NAMALWA (cell line): ENCODE data around the gene CUL7.
"Not testable (repeated sequence)": the region's sequence is repeated elsewhere in the genome, so short reads cannot be mapped to it uniquely, and the experiment has no call there.

Experiments
- DNase-seq: peaks from one replicate; pipeline ENCODE4 v3.0.0-alpha.2; 2015; ENCODE audit warnings: low spot score

The CUL7 gene

DNA sequence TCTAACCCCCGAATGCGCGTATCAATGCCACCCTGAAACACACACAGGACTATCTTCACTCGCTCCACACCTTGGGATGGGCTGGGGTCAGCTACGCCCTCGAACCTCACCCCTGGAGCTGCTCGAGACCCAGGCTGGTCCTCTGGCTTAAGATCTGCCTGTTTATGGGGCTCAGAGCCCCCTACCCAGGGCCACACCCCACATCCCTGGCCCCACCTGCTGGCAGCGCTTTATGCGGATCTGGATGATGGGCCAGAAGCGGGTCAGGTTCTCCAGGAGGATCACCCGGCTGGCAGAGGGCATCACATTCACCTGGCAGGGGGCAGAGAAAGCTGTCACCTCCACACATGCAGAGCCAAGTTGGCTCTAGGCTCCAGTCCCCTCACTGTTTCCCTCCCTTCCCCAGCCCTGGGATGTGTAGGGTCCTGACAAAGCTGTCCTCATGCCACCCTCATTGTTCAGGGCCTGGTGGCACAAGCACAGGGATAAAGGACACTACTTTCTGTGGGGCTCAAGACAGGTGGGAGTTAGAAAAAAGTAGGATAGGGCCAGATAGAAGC, 8.2 kb downstream of the CUL7 start:
- DNase-seq = no peak

DNA sequence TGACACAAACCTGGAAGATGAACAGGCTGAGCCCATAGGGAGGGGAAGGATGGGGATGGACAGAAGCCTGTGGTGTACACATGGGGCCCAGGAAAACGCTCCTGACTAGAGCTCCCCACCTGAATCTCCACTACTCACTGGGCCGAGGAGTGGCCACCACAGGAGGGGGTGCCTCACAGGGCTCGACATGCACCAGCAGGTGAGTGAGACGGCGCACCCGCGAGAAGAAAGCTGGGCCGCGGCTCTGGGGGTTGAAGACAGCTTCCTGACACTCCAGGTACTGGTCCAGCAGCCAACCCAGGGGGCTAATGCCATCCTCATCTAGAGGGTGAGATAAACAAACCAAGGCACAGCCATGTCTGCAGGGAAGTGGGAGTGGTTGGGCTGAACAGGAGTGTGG, 10.3 kb downstream of the CUL7 start:
- no peak for DNase-seq

DNA sequence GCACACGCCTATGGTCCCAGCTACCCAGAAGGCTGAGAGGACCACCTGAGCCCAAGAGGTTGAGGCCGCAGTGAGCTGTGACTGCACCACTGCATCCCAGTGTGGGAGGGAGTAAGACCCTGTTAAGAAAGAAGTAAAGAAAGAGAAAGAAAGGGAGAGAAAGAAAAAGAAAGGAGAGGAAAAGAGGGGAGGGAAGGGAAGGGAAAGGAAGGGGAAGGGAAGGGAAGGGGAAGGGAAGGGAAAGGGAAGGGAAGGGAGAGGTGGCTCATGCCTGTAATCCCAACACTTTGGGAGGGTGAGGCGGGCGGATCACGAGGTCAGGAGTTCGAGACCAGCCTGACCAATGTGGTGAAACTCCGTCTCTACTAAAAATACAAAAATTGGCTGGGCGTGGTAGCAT, 12.2 kb downstream of the CUL7 start:
- not testable (repeated sequence) for DNase-seq

DNA sequence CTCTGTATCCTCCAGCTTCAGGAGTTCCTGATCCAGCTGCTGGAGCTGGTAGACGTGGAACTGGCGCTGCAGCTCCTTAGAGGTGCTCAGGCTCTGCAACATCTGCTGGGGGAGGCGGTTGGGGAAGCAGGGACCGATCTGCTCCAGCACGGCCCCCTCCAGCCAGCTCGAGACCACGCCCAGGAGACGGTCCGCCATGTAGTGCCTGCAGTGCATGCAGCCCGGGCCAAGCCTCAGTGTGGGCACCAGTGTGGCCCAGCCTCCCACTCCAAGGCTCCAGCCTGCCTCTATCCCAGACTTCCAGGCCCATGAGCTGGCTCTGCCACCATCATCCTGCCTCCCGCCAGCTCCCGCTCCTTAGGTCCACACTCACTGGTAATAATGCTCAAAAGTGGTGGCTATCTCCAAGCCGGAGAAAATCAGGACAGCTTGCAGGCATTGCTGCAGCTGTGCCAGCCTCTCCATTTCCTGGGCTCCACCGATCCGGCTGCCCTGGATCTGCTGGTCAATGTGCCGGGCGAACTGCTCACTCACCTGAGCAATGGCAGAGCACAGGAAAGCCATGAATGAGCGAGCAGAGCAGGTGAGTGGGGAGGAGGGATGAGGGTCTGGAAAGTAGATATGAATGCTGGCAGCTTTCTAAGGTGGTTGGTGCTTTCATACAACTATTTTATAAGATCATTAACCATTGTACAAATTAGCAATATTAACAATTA, 13.0 kb downstream of the CUL7 start:
- no peak for DNase-seq

DNA sequence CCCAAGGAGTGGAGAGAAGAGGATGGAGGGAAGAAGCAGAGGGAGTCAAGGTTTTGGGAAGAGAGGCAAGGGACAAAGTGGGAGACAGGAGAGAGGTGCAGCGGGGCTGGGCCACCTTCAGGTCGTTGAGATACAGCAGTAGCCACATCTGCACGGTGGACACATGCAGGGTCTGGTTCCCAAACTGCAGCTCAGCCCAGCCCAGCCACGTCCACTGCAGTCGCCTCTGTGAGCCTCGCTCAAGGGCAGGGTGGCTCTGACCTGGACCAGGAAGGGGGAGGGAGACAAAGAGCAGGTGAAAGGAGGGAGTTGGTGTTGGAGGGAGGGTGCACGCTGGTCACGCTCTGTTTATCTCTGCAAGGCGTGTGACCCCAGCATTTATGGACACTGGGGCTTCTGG, 14.9 kb downstream of the CUL7 start:
- DNase-seq = no peak

DNA sequence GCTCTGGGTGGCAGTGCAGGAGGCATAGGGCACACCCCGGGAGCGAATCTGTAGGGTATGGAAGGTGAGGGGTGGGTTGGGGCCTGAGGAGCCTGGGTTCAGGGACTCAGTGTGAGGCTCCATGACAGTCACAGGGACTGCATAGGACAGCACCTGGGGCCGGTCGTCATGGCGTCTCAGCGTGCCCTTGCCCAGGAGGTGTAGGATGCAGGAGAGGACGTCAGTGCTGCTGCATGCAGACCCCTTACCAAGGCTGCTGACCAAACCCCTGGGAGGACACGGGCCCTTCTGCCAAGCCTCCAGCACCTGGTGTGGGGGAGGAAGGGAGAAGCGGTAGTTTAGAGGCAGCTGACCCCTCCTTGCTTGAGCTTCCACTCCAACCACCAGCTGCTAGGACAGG, 15.9 kb downstream of the CUL7 start:
- no peak for DNase-seq

DNA sequence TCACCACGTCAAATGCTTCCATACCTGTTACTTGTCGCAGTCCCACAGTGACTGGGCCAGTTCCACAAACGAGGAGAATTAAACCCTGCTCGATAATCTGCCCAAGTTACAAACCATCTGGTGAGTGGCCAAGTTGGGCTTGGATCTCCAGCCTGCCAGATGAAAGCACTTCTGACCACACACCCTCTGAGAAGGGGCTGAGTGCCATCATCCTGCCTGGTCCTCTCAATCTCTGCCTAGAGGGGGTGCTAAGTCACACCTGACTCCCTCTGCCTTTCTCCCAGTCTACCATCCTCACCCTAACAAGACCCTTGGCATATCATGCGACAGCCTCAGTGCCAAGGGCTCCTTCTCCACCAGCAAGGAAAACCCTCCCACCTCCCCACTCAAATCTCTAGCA, 16.5 kb downstream of the CUL7 start:
- DNase-seq = no peak

DNA sequence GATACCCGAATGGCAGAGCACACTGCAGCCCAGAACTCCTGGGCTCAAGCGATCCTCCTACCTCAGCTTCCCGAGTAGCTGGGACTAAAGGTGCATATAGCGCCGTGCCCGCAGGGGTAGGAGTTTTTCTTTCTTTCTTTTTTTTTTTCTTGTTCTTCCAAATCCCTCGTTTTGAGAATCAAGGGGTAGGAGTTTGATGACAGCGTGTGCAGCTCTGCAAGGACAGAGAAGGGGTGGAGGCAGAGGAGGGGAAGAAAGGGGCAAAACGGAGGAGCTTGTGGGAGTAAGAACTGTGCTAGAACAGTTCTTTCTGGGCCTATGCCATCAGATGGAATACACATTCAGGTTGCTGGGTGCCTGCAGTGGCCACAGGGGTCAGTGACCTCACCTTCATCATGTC, 16.9 kb downstream of the CUL7 start:
- DNase-seq = no peak

DNA sequence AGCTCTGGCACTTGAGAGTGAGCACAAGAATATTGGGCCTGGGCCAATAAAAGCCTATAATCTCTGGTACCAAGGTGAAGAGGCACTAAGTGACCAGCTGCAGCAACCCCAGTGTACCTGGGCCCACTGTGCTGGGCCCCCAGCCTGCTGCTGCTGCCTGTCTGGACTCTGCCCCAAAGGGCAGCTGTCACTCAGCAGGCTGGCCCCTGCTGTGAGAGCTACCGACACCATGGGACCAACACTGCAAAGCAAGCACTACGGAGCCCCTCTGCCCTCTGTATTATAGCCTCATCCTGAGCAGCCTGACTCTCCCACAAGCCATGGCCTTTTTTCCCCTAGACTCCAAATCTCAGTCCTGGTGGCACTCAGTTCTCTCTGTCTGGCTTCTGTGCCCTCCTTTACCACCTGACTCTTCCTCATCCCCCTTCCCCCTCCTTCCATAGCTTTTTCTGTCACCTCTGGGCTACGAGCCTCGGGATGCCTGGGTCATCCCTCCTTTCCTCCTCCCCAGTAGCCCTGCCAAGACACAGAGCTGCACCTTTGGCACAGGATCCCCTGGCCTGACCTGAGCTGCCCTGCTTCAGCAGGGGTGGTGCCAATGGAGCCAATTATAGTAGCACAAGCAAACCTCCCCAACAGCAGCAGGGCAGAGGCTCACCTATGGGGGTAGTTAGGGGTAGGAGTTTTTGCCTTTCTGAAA, 18.0 kb downstream of the CUL7 start:
- DNase-seq = no peak

DNA sequence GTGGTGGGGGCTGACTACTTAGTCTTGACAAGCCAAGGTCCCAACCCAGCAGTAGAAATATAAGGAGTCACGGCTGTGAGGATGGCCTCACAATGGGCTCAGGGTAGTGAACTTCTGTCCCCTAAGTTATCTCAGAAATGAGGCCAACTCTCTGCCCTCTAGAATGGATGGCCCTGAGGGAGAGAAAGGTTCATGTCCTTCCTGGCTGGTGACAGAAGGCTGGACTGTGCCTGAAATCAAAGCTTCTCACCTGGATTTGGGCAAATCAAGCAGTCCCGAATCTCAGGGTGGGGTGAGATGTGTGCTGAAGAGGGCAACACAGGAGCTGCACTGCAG, 19.5 kb downstream of the CUL7 start:
- no peak for DNase-seq

DNA sequence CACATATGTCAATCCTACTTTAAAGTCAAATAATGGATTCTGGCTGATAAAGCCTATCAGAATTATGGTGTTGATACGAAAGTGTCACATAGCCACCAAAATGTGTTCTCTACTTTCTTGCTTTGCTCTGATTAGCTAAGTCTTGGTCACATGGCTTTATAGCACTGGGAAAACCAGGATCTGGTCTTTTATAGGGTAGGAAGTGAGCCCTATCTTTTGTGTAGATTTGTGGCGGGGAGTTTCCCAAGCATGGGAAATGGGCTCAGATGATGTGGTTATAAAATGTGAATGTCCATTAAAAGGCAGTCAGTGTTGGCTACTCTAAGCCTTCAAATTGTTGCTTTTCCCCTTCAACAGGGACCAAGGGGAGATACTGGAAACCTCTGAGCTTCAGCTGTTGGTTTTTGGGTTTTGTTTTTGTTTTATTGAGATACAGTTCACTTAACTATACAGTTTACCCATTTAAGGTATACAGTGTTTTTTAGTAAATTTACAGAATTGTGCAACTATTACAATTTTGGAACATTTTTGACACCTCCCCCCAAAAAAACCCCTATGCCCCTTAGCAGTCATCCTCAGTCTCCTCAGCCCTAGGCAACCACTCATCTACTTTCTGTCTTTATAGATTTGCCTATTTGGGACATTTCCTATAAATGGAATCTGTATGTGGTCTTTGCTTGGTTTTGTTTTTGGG, 20.0 kb downstream of the CUL7 start:
- DNase-seq = no peak

DNA sequence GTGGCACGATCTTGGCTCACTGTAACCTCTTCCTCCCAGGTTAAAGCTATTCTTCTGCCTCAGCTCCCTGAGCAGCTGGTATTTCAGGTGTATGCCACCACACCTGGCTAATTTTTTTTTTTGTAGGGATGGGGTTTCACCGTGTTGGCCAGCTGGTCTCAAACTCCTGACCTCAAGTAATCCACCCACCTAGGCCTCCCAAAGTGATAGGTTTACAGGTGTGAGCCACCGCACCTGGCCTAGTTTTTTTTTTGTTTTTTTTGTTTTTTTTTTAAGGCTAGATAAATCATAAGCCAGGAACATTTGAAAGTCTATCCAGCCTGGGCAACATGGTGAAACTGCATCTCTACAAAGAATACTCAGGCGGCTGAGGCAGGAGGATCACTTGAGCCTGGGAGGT, 21.3 kb downstream of the CUL7 start:
- no peak for DNase-seq

DNA sequence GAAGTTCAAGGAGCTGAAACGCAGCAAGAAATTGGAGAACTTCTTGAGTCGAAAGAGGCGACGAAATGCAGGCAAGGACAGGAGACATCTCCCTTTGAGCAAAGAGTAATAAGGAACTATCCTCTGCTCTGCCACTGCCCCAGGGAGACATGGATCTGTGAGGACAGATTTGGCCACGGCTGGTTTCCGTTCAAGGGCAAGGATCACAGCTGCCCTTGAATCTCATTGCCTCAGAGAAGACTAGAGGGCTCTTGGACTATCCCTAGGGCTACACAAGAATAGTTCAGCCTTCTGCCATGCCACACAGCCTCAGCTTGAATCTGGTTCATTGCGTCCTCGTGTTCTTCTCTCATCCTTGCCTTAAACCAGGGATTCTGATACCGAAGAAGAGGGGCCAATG, 24.5 kb downstream of the CUL7 start:
- DNase-seq = no peak

DNA sequence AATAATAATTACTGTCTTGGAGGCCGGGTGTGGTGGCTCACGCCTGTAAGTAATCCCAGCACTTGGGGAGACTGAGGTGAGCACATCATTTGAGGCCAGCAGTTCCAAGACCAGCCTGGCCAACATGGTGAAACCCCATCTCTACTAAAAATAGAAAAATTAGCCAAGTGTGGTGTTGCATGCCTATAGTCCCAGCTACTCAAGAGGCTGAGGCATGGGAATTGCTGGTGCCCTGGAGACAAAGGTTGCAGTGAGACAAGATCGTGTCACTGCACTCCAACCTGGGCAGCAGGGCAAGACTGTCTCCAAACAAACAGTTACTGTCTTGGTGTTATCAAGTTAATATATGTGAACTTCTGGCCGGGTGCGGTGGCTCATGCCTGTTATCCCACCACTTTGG, 27.3 kb downstream of the CUL7 start:
- DNase-seq = no peak

DNA sequence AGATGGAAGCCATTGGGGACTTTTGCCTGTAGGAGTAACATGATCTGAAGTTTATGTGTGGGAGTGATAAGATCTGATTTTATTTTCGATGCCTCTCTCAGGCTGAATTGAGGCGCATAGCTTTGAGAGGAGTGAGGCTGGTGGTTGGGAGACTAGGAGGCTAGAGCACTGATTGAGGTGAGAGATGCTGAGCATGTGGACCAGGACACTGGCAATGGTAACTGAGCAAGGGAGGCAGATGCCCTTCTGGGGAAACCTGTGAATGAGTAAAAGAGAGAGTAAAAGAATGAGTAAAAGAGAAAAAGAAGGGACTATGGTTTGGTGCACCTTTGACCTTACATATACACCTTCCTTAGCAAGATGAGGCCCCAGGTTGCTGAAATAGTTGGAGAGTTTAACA, 29.2 kb downstream of the CUL7 start:
- DNase-seq = no peak

DNA sequence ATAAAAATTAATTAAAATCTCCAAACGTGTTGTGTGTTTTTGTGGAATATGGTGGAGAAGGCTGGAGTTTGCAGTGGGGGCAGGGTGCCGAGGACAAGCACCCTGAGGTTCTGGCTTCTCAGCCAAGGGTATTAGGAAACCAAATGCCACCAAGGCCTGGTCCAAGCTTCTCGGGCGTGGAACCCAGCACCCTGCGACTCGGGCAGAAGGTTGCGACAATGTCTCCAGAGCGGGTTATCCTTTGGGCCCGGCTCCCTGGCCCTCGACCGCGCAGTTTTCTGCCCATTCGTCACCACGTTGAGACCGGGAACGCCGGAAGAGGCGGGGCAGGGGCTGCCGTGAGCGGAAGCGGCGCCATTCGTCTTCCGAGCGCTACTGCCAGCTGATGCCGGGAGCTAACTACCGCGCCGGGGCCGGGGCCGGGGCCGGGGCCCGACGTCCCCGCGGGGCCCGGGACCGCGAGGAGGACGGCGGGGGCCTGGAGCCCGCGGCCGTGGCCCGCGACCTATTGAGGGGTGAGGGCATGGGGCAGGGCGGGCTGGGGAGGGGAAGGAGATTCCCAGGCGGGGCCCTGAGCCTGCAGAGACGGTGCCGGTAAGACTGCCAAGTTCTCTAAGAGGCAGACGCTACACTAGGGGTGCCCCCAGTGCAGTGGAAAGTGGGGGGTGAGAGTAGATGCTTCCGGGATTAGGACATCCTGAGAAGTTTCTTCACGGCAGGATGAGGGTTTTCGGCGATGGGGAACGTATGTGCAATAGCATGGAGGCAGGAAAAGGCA, 32.2 kb downstream of the CUL7 start, which contains the start of gene RRP36:
Gene RRP36 (plus strand): TSS at position 354 of the 778 bp plus-strand sequence. CDS start 32 bp downstream, at position 386.
- peak; percentile 68 for DNase-seq

DNA sequence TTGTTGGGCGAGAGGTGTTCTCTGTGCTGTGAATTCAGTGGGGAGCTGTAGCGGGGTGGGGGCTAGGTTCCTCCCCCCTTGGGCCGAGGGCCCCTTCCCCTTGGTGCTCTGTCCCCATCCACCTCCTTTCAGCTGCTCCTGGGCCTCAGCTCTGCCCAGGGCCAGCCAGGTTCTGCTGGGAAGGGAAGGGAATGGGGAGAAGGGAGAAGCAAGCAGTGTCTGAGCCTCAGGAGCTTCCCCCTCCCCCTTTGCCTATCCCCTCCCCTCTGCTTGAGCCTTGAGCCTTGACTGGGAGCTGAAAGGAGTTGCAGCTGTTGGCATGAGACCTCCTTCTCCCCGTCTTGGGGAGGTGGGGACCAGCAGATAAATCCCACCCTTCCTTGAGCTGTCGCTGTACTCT, 32.8 kb downstream of the CUL7 start:
- no peak for DNase-seq

DNA sequence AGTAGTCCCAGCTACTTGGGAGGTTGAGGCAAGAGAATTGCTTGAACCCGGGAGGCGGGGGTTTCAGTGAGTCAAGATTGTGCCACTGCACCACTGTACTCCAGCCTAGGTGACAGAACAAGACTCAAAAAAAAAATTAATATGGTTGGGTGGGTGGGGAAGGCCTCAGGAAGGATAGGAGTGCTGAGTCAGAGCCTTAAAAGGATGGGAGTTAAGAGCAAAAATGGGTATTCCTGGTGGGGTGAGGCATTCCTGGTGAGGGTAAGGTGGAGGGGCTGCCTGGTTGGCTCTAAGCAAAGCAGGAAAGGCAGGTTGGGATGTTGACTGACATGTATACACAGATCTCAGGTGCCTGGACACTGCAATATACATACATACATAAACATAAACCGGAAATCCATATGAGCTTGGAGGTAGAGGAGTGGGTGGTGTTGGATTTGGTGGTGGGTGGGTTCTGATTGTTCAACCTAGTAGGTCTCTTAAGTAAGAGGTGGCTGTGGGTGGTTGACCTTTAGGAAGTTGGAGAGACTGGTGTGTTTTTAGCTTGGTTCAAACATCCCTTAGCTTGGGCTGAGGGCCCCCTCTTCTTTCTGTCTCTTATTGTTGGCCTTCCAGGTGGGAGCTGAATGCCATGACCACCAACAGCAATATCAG, 33.5 kb downstream of the CUL7 start:
- no peak for DNase-seq

DNA sequence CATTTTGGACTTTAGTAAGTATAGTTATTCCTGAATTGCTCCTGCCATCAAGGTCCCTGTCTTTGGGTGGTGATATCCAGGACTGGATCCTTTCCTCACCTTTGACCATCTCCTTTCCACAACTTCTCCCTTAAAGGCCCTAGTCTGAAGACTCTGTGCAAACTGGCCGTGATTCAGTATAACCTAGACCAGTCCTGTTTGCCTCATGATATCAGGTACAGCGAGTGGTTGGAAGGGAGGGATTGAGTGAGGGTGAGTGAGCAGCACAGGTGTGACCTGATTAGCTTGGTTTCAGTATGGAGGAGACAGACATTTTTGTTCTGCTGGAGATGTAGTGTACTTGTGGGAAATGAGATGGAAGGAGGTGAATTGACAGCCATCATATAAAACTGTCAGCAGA, 34.5 kb downstream of the CUL7 start:
- DNase-seq = no peak

DNA sequence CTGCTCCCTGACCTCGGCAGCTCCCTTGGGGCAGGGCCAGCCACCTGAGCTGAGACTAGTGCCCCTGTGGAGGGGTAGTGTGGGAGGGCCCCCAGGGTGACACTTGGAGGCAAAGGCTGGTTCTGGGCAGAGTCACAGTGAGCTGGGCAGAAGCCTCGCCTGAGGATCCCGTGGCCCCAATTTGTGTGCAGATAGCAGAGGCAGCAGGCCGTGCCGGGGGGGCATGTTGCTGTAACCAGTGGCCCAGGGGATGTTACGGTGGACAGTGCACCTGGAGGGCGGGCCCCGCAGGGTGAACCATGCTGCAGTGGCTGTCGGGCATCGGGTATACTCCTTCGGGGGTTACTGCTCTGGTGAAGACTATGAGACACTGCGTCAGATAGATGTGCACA, 36.7 kb downstream of the CUL7 start:
- no peak for DNase-seq

DNA sequence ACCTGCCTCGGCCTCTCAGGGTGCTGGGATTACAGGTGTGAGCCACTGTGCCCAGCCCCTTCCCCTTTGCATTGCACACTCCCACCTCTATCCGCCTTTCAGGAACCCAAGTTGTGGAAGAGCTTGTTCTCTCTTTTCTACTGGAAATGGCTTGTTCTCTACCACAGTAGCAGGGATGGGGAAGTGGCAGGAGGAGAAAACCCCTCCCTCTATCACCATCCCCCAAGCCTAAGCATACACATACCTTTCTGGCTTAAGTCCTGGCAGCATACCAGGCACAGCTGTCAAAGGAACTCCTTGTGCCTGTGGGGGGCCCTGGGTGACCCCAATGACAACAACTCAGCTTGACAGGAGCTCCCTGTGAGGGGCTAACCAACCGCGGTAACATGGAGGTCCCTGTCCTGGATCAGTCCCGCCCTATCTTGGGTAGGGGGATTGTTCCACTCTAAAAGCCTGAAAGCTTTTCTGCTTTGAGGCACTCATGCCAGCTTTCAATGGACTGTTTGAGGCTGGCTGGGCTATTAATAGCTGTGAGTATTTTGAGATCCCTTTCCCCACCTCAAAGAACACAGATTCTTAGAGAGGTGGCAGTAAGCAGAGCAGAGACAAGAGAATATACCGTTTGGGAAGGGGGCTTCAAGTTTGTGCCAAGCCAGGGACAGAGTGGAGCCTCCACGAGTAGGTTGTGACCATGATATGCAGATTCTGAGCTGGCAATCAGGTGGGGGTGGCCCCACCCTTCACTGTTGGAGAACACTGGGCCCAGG, 37.3 kb downstream of the CUL7 start:
- DNase-seq = no peak
